ENCODE measurements around the gene SMIM35.

Gene SMIM35

GRCh38 chr11:118124929-118125535 is 38.3 kb upstream of the SMIM35 start:
- Histone ChIP-seq H3K4me3 (ENCODE audit: low read length) (no peak overlapping the region), H3K4me1 (ENCODE audit: insufficient read depth, low read length) (no peaks in the 10 kb centered on the region), H3K9ac (ENCODE audit: low read depth, low read length) (no peak overlapping the region), H3K9me3 (ENCODE audit: insufficient read depth, low read depth, low read length) (no peaks in the 10 kb centered on the region), H3K36me3 (ENCODE audit: insufficient read depth, low read depth, low read length) (no peaks in the 10 kb centered on the region), H3K27me3 (ENCODE audit: insufficient read depth, low read length) (no peaks in the 10 kb centered on the region), H3K27ac (ENCODE audit: low read length) (no peak overlapping the region)

GRCh38 chr11:118120793-118121192 is 34.0 kb upstream of the SMIM35 start:
- Histone ChIP-seq H3K36me3 (ENCODE audit: insufficient read depth, low read depth, low read length) (no peaks in the 10 kb centered on the region), H3K27me3 (ENCODE audit: insufficient read depth, low read length) (no peaks in the 10 kb centered on the region), H3K4me3 (ENCODE audit: low read length) (no peak overlapping the region), H3K27ac (ENCODE audit: low read length) (no peak overlapping the region), H3K9ac (ENCODE audit: low read depth, low read length) (no peak overlapping the region), H3K9me3 (ENCODE audit: insufficient read depth, low read depth, low read length) (no peaks in the 10 kb centered on the region), H3K4me1 (ENCODE audit: insufficient read depth, low read length) (no peaks in the 10 kb centered on the region; the same call in 1 of the 2 replicates)

- Histone ChIP-seq H3K4me1 (ENCODE audit: insufficient read depth, low read length) (no peaks in the 10 kb centered on the region; the same call in 1 of the 2 replicates), H3K9ac (ENCODE audit: low read depth, low read length) (no peak overlapping the region), H3K36me3 (ENCODE audit: insufficient read depth, low read depth, low read length) (no peaks in the 10 kb centered on the region), H3K4me3 (ENCODE audit: low read length) (no peak overlapping the region), H3K27me3 (ENCODE audit: insufficient read depth, low read length) (no peaks in the 10 kb centered on the region), H3K9me3 (ENCODE audit: insufficient read depth, low read depth, low read length) (no peaks in the 10 kb centered on the region), H3K27ac (ENCODE audit: low read length) (no peak overlapping the region)
Measured at GRCh38 chr11:118117790-118118601, 31.2 kb upstream of the SMIM35 start.

- Histone ChIP-seq H3K27ac (ENCODE audit: low read length) (no peak overlapping the region), H3K27me3 (ENCODE audit: insufficient read depth, low read length) (no peaks in the 10 kb centered on the region), H3K9me3 (ENCODE audit: insufficient read depth, low read depth, low read length) (no peaks in the 10 kb centered on the region), H3K36me3 (ENCODE audit: insufficient read depth, low read depth, low read length) (no peaks in the 10 kb centered on the region), H3K4me3 (ENCODE audit: low read length) (no peak overlapping the region), H3K4me1 (ENCODE audit: insufficient read depth, low read length) (no peaks in the 10 kb centered on the region; the same call in 1 of the 2 replicates), H3K9ac (ENCODE audit: low read depth, low read length) (no peak overlapping the region)
Measured at GRCh38 chr11:118115048-118115447, 28.3 kb upstream of the SMIM35 start.

- no peak overlapping the region for H3K27ac ChIP-seq (ENCODE audit: low read length)
- no peaks in the 10 kb centered on the region; the same call in 1 of the 2 replicates for H3K4me1 ChIP-seq (ENCODE audit: insufficient read depth, low read length)
- no peak overlapping the region for H3K9ac ChIP-seq (ENCODE audit: low read depth, low read length)
- no peak overlapping the region for H3K4me3 ChIP-seq (ENCODE audit: low read length)
- H3K9me3 ChIP-seq (ENCODE audit: insufficient read depth, low read depth, low read length), result no peaks in the 10 kb centered on the region
- H3K27me3 ChIP-seq (ENCODE audit: insufficient read depth, low read length), result no peaks in the 10 kb centered on the region
- no peaks in the 10 kb centered on the region for H3K36me3 ChIP-seq (ENCODE audit: insufficient read depth, low read depth, low read length)
Measured at GRCh38 chr11:118114266-118114665, 27.5 kb upstream of the SMIM35 start.

GRCh38 chr11:118112711-118113430 is 26.1 kb upstream of the SMIM35 start:
- H3K27me3 ChIP-seq (ENCODE audit: insufficient read depth, low read length), result no peaks in the 10 kb centered on the region
- H3K9me3 ChIP-seq (ENCODE audit: insufficient read depth, low read depth, low read length), result no peaks in the 10 kb centered on the region
- H3K4me3 ChIP-seq (ENCODE audit: low read length), result no peak overlapping the region
- H3K9ac ChIP-seq (ENCODE audit: low read depth, low read length), result no peak overlapping the region
- H3K36me3 ChIP-seq (ENCODE audit: insufficient read depth, low read depth, low read length), result no peaks in the 10 kb centered on the region
- peaks cover 2% of the 10 kb centered on the region; the same call in 1 of the 2 replicates for H3K4me1 ChIP-seq (ENCODE audit: insufficient read depth, low read length)
- no peak overlapping the region for H3K27ac ChIP-seq (ENCODE audit: low read length)

- Histone ChIP-seq H3K9ac (ENCODE audit: low read depth, low read length) (no peak overlapping the region), H3K4me1 (ENCODE audit: insufficient read depth, low read length) (peaks cover 2% of the 10 kb centered on the region; the same call in 1 of the 2 replicates), H3K27me3 (ENCODE audit: insufficient read depth, low read length) (no peaks in the 10 kb centered on the region), H3K9me3 (ENCODE audit: insufficient read depth, low read depth, low read length) (no peaks in the 10 kb centered on the region), H3K4me3 (ENCODE audit: low read length) (no peak overlapping the region), H3K36me3 (ENCODE audit: insufficient read depth, low read depth, low read length) (no peaks in the 10 kb centered on the region), H3K27ac (ENCODE audit: low read length) (no peak overlapping the region)
Measured at GRCh38 chr11:118111744-118112035, 24.9 kb upstream of the SMIM35 start.

GRCh38 chr11:118111019-118111743 is 24.4 kb upstream of the SMIM35 start:
- Histone ChIP-seq H3K4me1 (ENCODE audit: insufficient read depth, low read length) (peaks cover 2% of the 10 kb centered on the region; the same call in 1 of the 2 replicates), H3K36me3 (ENCODE audit: insufficient read depth, low read depth, low read length) (no peaks in the 10 kb centered on the region), H3K27me3 (ENCODE audit: insufficient read depth, low read length) (no peaks in the 10 kb centered on the region), H3K9me3 (ENCODE audit: insufficient read depth, low read depth, low read length) (no peaks in the 10 kb centered on the region), H3K27ac (ENCODE audit: low read length) (no peak overlapping the region), H3K9ac (ENCODE audit: low read depth, low read length) (no peak overlapping the region), H3K4me3 (ENCODE audit: low read length) (no peak overlapping the region)

- H3K4me3 ChIP-seq (ENCODE audit: low read length), result no peak overlapping the region
- H3K9me3 ChIP-seq (ENCODE audit: insufficient read depth, low read depth, low read length), result no peaks in the 10 kb centered on the region
- no peak overlapping the region for H3K27ac ChIP-seq (ENCODE audit: low read length)
- no peak overlapping the region for H3K9ac ChIP-seq (ENCODE audit: low read depth, low read length)
- H3K36me3 ChIP-seq (ENCODE audit: insufficient read depth, low read depth, low read length), result no peaks in the 10 kb centered on the region
- no peaks in the 10 kb centered on the region for H3K27me3 ChIP-seq (ENCODE audit: insufficient read depth, low read length)
- H3K4me1 ChIP-seq (ENCODE audit: insufficient read depth, low read length), result peaks cover 2% of the 10 kb centered on the region; the same call in 1 of the 2 replicates
Measured at GRCh38 chr11:118109231-118109630, 22.5 kb upstream of the SMIM35 start.

- peaks cover 2% of the 10 kb centered on the region; the same call in 1 of the 2 replicates for H3K4me1 ChIP-seq (ENCODE audit: insufficient read depth, low read length)
- H3K27me3 ChIP-seq (ENCODE audit: insufficient read depth, low read length), result no peaks in the 10 kb centered on the region
- H3K36me3 ChIP-seq (ENCODE audit: insufficient read depth, low read depth, low read length), result no peaks in the 10 kb centered on the region
- no peak overlapping the region for H3K9ac ChIP-seq (ENCODE audit: low read depth, low read length)
- H3K9me3 ChIP-seq (ENCODE audit: insufficient read depth, low read depth, low read length), result no peaks in the 10 kb centered on the region
- no peak overlapping the region for H3K27ac ChIP-seq (ENCODE audit: low read length)
- no peak overlapping the region for H3K4me3 ChIP-seq (ENCODE audit: low read length)
Measured at GRCh38 chr11:118108513-118108912, 21.8 kb upstream of the SMIM35 start.

GRCh38 chr11:118106789-118107335 is 20.1 kb upstream of the SMIM35 start:
- Histone ChIP-seq H3K36me3 (ENCODE audit: insufficient read depth, low read depth, low read length) (no peaks in the 10 kb centered on the region), H3K4me1 (ENCODE audit: insufficient read depth, low read length) (peaks cover 2% of the 10 kb centered on the region; the same call in 1 of the 2 replicates), H3K9me3 (ENCODE audit: insufficient read depth, low read depth, low read length) (no peaks in the 10 kb centered on the region), H3K9ac (ENCODE audit: low read depth, low read length) (no peak overlapping the region), H3K4me3 (ENCODE audit: low read length) (no peak overlapping the region), H3K27me3 (ENCODE audit: insufficient read depth, low read length) (no peaks in the 10 kb centered on the region), H3K27ac (ENCODE audit: low read length) (no peak overlapping the region)
